RWPE2 (cell line): ENCODE results near the gene RAP1GAP.

ENCODE experiments used
- ATAC-seq: fragments of 200-7000 bp; cut with Tn5 transposase; 3 replicates; pipeline ENCODE4 v1.9.1; 2021; ENCODE audit warnings: low read depth
- DNase-seq: peaks from one replicate; pipeline ENCODE4 v3.0.0-alpha.2; 2020; ENCODE audit warnings: low spot score
- H3K27ac ChIP-seq: fragments of 450-650 bp; 2 replicates; pipeline ENCODE4 v1.5.1; 2017; ENCODE audit warnings: mild to moderate bottlenecking; ENCODE audit not compliant: poor library complexity, severe bottlenecking
- H3K27me3 ChIP-seq: fragments of 250-450 bp; sonication (Bioruptor Pico); 2 replicates; pipeline ENCODE4 v1.5.1; 2021; ENCODE audit warnings: mild to moderate bottlenecking, moderate library complexity; ENCODE audit not compliant: insufficient read depth, poor library complexity, severe bottlenecking
- H3K36me3 ChIP-seq: fragments of 250-450 bp; sonication (Bioruptor Pico); 2 replicates; pipeline ENCODE4 v1.5.1; 2020; ENCODE audit warnings: low read depth, mild to moderate bottlenecking, moderate library complexity
- H3K4me1 ChIP-seq: fragments of 250-450 bp; sonication (Bioruptor Pico); 2 replicates; pipeline ENCODE4 v1.5.1; 2021; ENCODE audit warnings: mild to moderate bottlenecking, moderate library complexity; ENCODE audit not compliant: insufficient read depth, poor library complexity, severe bottlenecking
- H3K4me3 ChIP-seq: fragments of 250-450 bp; sonication (Bioruptor Pico); 2 replicates; pipeline ENCODE4 v1.5.1; 2021; ENCODE audit warnings: mild to moderate bottlenecking, moderate library complexity; ENCODE audit not compliant: severe bottlenecking
- H3K9me3 ChIP-seq: fragments of 250-450 bp; sonication (Bioruptor Pico); 2 replicates; pipeline ENCODE4 v1.5.1; 2021; ENCODE audit warnings: mild to moderate bottlenecking, moderate library complexity; ENCODE audit not compliant: severe bottlenecking
- TF ChIP-seq, protein P1 (sequence below): fragments of 450-650 bp; IDR thresholded peaks from one replicate; pipeline ENCODE4 v1.5.1; 2017; ENCODE audit warnings: mild to moderate bottlenecking, moderate library complexity; ENCODE audit not compliant: poor library complexity, severe bottlenecking

Gene RAP1GAP

GRCh38 chr1:21620496-21620895 lies 48.7 kb downstream of the RAP1GAP start:
- no peak overlapping the region for H3K27ac ChIP-seq
- no peaks in the 10 kb centered on the region for H3K9me3 ChIP-seq
- no peak overlapping the region for H3K4me3 ChIP-seq
- H3K36me3 ChIP-seq: no peaks in the 10 kb centered on the region
- ATAC-seq (no peak), DNase-seq (no peak)
- no peaks in the 10 kb centered on the region for H3K27me3 ChIP-seq
- TF ChIP-seq, protein P1, sequence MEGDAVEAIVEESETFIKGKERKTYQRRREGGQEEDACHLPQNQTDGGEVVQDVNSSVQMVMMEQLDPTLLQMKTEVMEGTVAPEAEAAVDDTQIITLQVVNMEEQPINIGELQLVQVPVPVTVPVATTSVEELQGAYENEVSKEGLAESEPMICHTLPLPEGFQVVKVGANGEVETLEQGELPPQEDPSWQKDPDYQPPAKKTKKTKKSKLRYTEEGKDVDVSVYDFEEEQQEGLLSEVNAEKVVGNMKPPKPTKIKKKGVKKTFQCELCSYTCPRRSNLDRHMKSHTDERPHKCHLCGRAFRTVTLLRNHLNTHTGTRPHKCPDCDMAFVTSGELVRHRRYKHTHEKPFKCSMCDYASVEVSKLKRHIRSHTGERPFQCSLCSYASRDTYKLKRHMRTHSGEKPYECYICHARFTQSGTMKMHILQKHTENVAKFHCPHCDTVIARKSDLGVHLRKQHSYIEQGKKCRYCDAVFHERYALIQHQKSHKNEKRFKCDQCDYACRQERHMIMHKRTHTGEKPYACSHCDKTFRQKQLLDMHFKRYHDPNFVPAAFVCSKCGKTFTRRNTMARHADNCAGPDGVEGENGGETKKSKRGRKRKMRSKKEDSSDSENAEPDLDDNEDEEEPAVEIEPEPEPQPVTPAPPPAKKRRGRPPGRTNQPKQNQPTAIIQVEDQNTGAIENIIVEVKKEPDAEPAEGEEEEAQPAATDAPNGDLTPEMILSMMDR: no peak
- no peaks in the 10 kb centered on the region for H3K4me1 ChIP-seq

DNA sequence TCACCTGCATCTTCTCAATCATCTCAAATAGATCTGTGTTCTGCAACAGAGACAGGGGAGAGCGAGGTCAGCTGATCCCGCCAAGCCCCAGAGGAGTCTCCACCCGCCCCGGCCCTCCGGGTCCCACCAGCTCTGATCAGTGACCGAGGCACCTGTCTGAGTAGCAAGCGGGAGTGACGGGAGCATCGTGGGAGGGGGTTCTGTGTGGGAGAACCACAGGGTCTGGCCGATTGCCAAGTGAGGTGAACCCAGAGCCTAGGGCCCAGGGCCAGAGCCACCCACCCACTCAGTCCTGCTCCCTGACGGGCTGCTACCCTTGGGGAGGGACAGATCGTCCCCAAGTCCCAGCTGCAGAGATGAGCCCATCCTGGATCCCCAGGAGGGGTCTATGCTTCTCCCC lies 49.1 kb downstream of the RAP1GAP start:
- TF ChIP-seq, protein P1: no peak
- H3K4me3 ChIP-seq: no peak overlapping the region
- H3K27me3 ChIP-seq: no peaks in the 10 kb centered on the region
- H3K27ac ChIP-seq: no peak overlapping the region
- H3K4me1 ChIP-seq: peaks cover under 1% of the 10 kb centered on the region
- ATAC-seq: no peak
- DNase-seq: no peak
- H3K9me3 ChIP-seq: no peaks in the 10 kb centered on the region
- H3K36me3 ChIP-seq: no peaks in the 10 kb centered on the region

DNA sequence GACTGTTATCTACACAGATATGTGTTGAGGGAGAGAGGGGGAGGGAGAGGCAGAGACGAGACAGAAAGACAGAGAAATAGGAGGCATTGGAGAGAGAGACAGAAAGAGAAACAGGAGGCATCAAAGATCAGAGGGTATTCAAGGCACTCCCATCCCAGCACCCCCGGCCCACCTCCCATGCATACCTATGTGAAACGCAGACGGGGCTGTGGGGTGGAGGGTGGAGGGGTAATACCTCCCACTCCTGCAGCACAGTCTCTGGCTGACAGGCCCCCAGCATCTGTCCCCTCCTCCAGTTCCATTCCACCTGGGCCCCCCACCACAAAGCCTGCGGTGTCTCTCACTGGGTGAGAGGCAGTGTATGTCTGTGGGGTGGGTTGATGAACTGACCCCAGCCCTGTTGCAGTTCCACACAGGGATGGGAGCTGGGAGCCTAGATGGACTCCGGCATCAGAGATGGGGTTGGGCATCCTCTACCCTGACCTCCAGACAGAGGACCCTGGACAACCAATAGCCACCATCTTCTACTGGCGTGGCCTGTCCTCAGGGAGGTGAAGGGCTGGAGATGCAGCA lies 49.7 kb downstream of the RAP1GAP start:
- Histone ChIP-seq H3K4me3 (no peak overlapping the region), H3K27me3 (no peaks in the 10 kb centered on the region), H3K9me3 (no peaks in the 10 kb centered on the region), H3K27ac (no peak overlapping the region), H3K4me1 (peaks cover 5% of the 10 kb centered on the region), H3K36me3 (no peaks in the 10 kb centered on the region)
- TF ChIP-seq, protein P1: no peak
- no peak for ATAC-seq
- DNase-seq: no peak

GRCh38 chr1:21618561-21619374 lies 50.4 kb downstream of the RAP1GAP start:
- no peak overlapping the region for H3K4me3 ChIP-seq
- H3K4me1 ChIP-seq: peaks cover 5% of the 10 kb centered on the region
- H3K27me3 ChIP-seq: no peaks in the 10 kb centered on the region
- no peak for ATAC-seq
- DNase-seq: no peak
- H3K27ac ChIP-seq: no peak overlapping the region
- TF ChIP-seq, protein P1: no peak
- H3K36me3 ChIP-seq: no peaks in the 10 kb centered on the region
- no peaks in the 10 kb centered on the region for H3K9me3 ChIP-seq

GRCh38 chr1:21618059-21618458 lies 51.1 kb downstream of the RAP1GAP start:
- DNase-seq (no peak), ATAC-seq (no peak)
- Histone ChIP-seq H3K36me3 (no peaks in the 10 kb centered on the region), H3K4me3 (no peak overlapping the region), H3K27ac (no peak overlapping the region), H3K27me3 (no peaks in the 10 kb centered on the region), H3K4me1 (peaks cover 5% of the 10 kb centered on the region), H3K9me3 (no peaks in the 10 kb centered on the region)
- TF ChIP-seq, protein P1: no peak
